ENCODE measurements around the gene TMEM255A.
"Not testable (repeated sequence)": the region's sequence is repeated elsewhere in the genome, so short reads cannot be mapped to it uniquely, and the experiment has no call there.

TMEM255A gene

DNA sequence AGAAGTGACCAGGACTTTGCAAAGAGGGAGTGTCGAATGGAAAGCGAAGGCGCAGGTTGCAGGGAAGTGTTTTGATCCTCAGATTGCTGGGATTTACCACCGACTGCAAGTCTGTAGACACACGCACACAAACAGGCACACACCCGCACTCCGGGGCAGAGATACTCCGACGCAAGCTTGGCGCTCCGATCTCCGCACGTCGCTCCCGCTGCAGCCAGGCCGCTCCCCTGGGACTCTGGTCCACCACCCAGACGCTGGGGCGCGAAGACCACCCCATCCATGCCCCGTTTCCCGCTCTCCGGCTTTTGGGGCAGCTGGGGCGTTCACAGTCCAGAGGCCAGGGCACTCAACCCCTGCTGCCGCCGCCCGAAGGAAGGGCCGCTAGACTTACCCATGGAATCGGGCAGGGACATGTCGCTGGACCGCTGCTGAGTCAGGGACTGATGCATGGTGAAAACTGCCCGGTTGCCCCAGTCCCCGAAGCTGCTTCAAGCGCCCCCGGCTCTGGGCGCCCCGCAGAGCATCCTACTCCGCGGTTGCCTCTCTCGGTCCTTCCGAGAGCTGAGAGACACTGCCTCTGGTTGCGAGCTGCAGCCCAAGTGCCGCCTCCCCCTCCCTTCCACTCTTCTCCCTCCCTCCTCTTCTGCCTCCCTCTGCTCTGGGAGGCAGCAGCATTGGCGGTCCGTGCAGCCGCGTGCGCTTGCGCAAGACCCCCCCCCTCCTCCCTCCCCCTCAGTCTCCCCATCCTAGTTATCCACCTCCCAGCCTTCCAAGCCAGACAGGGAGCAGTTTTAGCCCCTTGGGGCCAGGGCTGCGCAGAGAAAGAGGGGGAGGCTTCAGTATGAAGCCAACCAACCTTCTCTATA, at the start of gene TMEM255A:
Gene TMEM255A (minus strand): TSS at position 601 of the 866 bp plus-strand sequence. CDS start 152 bp downstream, at position 449.
- DNase-seq: no peak

DNA sequence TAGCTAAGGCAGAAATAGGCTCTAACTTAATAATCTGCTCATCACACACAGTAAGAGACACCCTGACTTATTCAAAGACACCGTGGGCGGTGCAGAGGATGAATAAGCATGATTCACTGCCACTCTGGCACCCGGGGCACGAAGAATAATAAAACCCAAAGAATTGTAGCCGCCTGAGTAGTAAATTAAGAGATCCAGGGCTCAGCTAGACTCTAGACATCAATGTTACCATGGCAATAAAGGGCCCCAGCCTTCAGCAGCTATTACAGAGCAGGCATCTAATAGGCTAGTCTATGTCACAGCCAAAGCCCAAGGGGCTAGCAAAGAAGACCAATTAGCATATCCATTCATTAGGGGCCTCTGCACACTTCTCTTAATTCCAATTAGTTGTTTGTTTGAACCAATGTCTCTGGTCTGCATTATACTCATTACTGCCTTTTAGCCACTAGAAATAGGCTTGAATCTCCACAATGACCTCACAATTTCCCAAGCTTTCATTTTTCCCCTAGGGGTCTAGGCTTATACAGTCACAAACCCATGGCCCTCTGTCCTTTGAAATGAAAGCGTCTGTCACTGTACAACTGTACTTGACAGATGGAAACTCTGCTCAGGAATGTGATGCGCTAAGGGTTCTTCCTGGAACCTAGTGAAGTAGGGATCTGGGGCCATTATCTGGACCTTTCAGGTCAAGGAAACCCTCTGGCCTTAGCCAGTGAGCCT, 47.6 kb upstream of the TMEM255A start:
- no peak for DNase-seq

DNA sequence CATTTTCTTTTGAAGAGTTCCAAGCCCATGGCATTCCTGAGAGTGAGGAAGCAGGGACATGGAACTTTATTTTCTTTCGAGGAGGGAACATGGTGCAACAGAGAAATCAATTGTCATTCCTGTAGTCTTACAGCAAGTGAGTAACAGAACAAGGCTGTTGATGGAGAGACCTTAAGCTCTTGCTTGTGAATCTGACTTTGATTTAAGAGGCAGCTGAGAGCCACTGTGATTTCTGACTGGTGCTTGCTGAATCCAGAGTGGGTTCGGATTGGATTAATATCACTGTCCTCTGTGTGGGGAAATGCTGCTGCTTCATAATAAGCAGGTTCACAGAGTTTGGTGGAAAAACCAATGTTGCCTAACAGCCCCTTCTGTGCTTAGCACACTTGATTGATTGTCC, 45.9 kb upstream of the TMEM255A start:
- no peak for DNase-seq

DNA sequence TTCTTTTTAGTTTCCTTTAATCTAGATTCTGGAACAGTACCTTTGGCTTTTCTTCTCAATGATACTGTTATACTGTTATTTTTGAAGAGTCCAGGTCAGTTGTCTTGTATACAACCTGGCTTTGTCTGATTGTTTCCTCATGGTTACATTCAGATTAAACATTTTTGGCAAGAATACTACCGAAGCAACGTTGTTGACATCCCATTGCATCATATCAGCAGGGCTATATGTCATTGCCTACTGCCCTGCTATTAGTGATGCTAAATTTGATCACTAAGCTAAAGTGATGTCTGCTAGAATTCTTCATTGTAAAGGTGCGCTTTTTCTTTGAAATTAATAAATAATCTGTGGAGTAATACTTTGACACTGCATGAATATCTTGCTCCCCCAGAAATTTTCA, 44.8 kb upstream of the TMEM255A start:
- DNase-seq: no peak

DNA sequence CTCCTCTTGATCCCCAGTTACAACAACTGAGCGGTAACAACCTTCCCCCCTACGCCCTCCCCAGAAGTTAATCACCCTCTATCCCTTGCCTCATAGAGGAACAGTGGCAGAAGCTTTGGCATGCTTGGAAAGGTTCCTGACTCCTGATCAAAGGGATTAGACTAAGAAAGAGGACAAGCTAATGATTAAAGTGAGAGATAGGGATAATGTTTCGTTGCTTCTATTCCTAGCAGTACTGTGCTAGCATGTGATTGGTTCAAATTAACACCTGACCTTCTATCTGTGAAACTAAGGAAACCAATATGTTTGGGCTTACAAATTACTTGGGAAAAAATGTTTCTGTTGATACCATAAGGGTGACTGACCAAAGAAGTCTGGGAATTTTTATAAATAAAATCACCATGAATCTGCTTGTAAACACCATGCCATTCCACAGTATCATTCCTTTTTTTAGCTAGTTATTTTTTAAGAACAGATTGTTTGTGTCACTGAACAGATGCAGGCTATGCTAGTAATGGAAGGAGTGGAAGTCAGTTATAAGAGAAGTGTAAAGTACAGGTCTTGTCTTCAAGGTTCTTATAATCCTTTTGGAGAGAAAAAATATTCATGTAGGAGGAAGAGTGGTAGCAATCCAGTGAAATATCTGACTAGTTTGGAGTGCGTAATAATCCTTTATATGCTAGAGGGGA, 39.3 kb upstream of the TMEM255A start:
- DNase-seq: no peak

DNA sequence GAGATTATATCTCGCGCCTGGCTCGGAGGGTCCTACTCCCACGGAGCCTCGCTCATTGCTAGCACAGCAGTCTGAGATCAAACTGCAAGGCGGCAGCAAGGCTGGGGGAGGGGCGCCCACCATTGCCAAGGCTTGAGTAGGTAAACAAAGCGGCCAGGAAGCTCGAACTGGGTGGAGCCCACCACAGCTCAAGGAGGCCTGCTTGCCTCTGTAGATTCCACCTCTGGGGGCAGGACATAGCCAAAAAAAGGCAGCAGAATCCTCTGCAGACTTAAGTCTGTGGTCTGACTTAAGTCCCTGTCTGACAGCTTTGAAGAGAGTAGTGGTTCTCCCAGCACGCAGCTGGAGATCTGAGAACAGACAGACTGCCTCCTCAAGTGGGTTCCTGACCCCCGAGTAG, 33.3 kb upstream of the TMEM255A start:
- DNase-seq: not testable (repeated sequence)

DNA sequence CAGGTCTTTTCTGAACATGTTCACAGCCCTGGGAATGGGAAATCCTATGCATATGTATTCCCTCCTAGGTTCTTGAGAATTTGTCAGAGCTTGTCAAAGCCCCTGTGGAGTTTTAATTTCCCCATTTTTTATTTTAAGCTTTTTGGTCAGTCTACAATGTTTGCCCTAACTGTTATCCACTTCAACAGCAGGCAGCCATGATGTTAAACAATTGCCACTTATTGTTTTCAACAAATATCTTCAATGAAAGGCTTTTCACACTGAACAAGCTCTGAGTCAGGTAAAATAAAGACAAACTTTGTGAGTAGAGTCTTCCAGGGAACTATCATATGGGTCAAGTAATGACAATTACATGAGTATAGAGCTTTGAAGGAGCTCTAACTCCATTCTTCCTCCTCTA, 25.6 kb upstream of the TMEM255A start:
- no peak for DNase-seq

DNA sequence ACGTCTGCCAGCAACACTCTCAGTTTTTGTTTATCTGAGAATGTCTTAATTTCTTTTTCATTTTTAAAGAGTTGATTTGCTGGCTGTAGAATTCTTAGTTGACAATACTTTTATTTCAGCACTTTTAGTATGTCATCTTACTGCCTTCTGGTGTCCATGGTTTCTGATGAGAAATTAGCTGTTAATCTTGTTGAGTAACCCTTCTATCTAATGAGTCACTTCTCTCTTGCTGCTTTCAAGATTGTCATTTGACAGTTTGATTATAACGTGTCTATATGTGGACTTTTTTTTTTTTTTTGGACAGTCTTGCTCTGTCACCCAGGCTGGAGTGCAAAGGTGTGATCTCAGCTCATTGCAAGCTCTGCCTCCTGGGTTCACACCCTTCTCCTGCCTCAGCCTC, 24.0 kb upstream of the TMEM255A start:
- no peak for DNase-seq

DNA sequence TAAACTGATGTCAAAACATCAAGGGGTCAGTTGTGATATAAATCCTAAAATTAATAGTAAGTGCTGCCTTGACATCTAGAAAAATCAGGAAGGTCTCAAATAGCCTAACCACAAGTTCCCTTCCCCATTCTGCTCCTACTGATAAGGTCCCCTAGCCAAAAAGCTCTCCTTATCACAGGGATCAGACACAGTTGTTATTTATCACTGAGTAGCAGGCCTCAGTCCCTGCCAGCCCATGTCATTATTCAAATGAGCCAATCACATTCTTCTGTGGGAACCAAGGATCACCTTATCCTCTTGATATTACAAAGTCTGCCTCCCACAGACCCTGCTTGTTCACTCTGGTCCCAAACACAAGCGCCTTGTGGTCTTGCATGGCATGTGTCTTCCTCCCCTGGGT, 23.3 kb upstream of the TMEM255A start:
- DNase-seq: peak; percentile 76

DNA sequence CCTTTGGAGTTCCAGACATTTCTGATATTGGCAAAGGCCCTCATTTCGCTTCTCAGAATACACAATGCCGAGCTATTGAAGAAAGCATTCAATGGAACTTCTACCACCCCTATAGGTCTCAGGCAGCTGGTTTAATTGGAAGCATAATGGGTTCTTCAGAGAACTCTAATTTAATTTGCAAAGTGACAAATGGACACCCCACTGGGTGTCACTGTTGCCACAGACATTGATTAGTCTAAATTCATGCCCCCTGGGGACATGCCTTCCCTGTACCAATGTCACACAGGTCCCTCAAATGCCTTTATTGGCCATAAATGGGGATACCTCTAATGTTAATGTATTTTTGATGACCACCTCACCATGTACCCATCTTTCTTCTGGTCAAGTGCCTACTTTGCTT, 22.9 kb upstream of the TMEM255A start:
- DNase-seq: peak; percentile 31

DNA sequence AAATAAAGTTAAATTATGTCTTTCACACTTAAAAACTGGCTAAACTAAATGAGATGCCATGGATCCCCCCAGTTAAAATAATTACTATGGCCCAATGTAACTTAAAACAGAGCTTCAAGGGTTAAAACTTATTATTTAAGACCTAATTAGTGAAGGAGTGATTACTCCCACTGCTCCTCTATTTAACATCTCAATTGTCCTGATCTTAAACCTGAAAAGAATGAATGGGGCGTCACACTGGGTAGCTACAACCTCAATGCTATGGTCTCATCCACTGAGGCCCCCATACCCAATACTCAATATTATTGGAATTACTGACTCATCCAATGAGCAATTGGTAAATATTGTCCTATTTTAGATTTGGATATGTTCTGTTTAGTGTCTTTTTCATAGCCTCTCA, 21.1 kb upstream of the TMEM255A start:
- DNase-seq: no peak

DNA sequence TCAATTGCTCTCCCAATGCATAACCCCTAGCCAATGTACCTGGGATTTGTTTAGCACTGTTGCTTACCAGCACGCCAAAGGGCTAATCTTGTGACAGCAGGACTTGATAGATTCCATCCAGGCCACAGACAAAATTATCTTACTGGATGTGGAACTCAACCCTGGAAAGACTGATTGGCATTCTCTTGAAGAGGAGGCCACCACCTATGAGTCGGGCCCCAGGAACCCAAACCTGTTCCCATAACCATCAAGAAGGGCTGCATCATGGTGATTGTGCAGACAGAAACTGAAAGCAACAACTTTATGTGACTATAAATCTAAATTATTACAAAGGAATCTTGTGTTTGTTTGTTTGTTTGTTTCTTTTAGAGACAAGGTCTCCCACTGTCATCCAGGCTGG, 19.9 kb upstream of the TMEM255A start:
- DNase-seq: no peak

DNA sequence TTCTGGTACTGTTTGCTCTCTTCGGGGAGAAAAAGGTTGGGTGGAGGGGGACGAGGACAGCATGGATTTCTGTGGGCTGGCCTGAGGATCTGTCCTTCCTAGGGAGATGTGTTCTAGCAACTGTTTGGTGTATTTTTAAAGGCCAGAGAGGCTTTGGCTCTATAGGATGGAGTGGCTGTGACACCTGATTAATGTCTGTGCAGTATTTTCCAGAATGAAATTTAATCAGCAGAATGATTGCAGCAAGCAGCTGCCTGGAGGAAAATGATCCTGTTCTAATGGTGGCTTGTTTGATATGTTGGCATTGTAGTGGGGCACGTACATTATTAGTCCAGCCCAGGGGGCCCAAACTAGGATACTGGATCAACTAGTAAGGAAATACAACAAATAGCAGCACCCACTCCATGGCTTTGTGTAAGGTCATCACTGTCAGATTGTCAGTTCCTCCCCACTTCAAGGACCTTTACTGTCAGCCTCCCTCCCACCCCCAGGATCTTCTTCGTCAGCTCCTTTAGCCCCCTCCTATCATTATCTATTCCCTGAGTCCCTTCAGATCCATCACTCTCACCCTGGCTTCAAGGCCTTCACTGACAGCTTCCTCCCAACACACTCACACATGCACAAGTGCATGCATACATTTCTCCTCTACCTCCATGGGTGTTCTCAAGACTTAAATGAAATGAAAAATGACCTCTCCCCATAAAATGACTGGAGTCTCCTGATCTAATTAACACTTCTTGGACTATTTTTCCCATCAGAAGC, 10.4 kb upstream of the TMEM255A start:
- DNase-seq: no peak

DNA sequence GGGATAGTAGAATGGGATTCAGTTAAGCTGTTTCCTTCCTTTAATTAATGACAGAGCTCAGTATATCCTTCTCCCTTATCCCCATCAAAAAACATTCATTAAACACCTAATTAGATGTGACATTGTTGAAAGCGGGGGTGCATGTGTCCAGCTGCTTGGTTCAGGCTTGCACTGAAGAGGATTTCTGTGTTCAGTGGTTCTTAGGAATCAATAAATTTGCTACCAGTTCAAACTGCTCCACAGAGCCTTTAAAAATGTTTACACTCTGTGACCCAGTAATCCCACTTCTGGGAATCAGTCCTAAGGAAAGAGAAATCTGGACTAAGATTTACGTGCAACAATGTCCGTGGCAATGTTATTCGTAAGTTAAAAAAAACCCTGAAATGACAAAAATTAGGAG, 7.2 kb upstream of the TMEM255A start:
- no peak for DNase-seq

DNA sequence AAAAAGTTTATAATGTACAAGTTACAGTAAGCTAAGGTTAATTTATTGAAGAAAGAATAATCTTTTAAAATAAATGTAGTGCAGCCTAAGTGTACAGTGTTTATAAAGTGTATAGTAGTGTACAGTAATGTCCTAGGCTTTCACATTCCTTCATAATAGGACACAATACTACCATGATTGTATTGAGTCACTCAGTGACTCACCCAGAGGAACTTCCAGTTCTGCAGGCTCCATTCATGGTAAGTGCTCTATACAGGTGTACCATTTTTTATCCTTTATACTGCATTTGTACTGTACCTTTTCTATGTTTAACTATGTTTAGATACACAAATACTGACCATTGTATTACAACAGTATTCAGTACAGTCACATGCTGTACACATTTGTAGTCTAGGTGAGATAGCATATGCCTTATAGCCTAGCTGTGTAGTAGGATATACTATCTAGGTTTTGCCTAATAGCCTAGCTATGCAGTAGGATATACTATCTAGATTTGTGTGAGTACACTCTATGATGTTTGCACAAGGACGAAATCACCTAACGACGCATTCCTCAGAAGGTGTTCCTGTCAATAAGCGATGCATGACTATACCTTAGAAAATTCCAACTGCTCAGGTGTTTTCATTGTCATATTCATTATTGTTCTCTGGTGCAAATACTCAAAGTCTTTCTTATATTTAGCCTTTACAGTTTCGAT, 5.5 kb upstream of the TMEM255A start:
- no peak for DNase-seq

DNA sequence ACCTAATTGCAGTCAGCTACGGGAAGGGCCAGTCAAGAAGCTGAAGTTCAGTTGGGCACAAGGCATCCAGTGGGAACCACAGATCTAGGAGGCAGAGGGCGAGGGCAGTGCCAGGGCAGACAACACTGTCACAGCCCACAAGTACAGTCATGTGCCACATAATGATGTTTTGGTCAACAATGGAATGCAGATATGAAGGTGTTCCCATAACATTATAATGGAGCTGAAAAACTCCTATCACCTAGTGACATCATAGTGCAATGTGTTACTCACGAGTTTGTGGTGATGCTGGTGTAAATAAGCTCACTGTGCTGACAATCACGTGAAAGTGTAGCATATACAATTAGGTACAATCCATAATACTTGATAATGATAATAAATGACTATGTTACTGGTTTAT, 4.5 kb upstream of the TMEM255A start:
- no peak for DNase-seq

DNA sequence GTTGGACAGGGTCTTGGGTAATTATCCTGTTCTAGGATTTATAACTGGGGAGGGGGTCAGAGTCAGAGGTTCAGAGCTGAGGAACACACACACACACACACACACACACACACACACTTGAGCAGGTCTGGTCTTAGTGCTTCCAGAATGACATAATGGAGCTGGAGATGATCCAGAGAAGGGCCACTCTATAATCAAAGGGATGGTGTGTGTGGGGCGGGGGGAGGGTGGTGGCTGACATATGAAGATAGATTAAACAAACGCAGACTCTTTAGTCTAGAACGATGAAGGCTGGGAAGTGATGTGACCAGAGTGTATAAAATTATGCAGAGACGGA, 434 bp upstream of the TMEM255A start:
- DNase-seq: no peak

DNA sequence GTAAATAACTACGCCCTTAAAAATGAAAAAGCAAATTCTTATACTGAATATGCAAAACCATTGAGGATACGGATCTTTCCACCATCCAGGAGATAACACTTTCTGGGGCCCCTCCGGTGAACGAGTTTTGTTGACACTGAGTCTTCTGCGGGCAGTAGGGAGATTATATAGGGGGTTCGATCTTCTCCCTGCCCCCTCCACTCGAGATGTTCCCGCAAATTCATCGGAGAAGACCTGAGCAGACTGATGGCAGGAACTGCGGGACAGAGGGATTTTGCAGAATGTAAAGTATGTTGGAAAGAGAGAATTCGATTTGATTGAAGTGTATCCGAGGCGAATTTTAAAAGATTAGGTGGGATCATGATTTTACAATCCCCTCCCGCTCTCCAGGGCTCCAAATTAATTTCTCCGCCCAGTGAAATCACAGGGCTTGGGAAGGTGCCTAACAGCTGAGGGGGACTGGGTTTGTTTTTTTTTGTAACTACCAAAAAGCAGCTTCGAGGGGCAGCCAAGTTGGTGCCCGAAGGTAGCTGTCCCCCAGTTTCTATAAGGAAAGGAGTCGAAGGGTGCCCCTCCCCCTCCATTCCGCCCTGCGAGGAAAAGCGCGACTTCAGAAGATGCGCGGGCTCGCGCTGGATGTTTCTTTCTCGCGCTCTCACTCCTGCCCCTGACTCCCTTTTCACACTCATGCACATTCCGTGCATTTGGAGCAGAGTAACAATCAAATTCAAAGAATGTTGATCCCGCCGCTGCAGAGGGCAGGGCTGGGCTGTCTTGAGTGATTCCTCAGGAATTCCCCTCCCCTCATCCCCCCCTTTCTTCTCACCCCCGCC, 1.2 kb downstream of the TMEM255A start:
- DNase-seq: peak; percentile 15

DNA sequence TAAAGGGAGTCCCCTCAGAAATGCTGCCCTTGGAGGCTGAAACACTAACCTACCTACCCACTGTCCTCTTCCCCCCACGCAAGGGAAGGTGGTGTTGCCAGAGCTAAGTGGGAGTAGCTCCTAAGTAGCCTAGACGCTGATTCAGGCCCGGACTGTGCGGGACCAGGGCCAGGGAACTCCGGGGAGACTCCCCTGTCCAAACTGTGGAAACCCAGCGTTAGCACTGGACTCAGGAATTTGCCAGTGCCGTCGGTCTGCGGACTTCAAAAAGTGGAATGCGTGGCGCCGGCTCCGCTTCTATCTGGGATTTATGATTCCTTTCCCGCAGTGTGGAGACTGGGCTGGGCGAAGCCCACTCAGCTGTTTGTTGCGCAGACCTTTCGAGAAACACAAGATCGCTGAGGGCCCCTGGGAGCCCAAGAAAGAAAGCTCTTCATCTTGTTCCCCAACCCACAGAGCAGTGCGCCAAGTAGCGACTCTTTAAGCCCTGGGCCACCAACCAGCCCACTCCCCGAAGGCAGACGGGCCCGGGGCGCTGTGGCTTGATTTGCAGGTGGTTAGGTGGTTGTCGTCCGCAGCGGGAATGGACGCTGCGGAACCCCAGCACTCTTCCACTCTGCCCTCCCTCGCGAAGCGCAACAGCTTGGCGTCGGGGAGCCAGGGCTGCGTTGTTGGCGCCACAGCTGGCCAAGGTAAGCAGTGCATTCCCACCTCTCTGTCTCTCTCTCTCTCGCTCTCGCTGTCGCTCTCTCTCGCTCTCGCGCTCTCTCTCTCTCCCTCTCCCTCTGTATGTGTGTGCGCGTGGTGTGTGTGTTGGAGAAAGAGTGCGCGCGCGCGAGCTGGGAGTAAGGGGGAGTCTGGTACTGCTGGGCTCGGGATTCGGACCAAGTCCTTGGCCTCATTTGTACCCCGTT, 2.0 kb downstream of the TMEM255A start:
- DNase-seq: peak; percentile 82

DNA sequence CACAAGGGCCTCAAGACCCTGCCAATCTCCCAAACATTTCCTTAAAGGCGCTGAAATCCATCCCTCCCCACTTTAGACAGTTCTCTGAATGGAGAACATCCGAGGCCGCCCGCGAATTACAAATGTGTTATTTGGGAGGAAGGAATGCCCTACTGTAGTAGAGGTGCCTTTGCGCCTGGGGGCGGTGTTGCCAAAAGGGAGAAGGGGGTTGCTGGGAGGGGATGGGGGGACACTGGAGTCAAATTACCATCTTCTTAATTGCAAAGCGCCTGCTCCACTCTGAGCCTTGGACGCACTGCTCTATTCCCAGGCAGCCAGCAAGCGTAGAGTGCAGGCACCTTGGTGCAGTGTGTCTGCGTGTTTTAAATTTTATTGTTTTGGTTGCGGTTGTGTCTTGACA, 2.7 kb downstream of the TMEM255A start:
- peak; percentile 41 for DNase-seq

Data from hematopoietic multipotent progenitor cell treated with erythropoietin and hydrocortisone succinate and interleukin-3 and kit ligand, for 6 days (in vitro differentiated cells).